Hematopoietic multipotent progenitor cell treated with erythropoietin and hydrocortisone succinate and interleukin-3 and kit ligand, for 6 days (in vitro differentiated cells): ENCODE measurements around the gene RBMS1.
A peak's percentile ranks its signal among the peaks of the same experiment; 100 is the strongest.

Experiments used
- DNase-seq: peaks from one replicate; pipeline ENCODE4 v3.0.0-alpha.2; 2015

RBMS1 gene, protein sequence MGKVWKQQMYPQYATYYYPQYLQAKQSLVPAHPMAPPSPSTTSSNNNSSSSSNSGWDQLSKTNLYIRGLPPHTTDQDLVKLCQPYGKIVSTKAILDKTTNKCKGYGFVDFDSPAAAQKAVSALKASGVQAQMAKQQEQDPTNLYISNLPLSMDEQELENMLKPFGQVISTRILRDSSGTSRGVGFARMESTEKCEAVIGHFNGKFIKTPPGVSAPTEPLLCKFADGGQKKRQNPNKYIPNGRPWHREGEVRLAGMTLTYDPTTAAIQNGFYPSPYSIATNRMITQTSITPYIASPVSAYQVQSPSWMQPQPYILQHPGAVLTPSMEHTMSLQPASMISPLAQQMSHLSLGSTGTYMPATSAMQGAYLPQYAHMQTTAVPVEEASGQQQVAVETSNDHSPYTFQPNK

DNA sequence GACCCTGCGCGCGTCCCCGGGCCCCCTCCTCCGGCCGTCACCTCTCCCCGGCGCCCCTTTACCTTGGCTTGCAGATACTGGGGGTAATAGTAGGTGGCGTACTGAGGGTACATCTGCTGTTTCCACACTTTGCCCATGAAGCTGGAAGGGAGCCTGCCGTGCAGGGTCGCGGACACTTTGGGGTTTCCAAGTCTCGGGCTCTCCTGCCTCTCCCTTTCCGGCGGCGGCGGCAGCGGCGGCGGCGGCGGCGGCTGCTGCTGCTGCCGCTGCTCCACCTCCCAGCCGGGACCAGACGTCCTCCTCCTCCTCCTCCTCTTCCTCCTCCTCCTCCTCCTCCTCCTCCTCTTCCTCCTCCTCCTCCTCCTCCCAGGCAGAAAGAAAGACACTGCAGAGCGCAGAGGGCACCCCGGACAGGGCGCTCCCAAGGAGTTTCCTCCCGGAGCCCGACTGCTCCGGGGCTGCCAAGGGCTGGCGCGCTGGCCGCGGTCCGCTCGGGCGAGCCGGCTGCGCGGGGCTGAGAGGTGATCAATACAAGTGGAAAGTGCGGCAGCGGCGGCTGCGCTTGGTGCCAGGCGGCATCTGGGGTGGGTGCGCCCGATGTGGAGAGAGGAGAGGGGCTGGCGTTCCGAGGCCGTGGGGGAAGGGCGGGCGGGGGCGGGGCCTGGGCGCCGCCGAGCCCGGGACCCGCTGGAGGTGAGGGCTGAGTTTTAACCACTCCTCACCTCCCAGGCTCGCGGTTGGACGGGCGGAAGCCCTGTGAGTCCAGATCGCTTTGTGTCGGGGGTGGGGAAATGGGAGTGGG is at the start of gene RBMS1:
Gene RBMS1, minus strand, starts transcription at position 581 of the 802 bp plus-strand sequence. Its CDS starts 444 bp downstream, at position 137.
- peak; percentile 50 for DNase-seq

DNA sequence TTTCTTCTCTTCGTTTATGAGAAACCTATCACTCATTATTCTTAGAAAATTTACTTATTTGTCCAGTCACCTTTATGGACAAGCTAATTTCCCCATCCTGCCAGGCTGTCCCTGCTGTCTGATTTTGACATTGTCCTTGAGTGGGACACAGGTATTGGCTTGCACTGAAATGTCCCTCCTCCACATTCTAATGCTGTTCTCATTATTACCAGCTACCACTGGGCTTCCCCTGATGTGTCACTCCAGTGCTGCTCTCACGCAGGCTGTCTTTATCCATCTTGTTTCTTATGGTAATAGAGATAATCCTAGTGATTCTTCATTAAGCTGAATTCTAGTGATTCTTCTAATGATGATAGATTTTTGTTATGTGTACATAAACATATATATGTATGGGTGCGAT is 48.1 kb upstream of the RBMS1 start:
- DNase-seq = no peak

DNA sequence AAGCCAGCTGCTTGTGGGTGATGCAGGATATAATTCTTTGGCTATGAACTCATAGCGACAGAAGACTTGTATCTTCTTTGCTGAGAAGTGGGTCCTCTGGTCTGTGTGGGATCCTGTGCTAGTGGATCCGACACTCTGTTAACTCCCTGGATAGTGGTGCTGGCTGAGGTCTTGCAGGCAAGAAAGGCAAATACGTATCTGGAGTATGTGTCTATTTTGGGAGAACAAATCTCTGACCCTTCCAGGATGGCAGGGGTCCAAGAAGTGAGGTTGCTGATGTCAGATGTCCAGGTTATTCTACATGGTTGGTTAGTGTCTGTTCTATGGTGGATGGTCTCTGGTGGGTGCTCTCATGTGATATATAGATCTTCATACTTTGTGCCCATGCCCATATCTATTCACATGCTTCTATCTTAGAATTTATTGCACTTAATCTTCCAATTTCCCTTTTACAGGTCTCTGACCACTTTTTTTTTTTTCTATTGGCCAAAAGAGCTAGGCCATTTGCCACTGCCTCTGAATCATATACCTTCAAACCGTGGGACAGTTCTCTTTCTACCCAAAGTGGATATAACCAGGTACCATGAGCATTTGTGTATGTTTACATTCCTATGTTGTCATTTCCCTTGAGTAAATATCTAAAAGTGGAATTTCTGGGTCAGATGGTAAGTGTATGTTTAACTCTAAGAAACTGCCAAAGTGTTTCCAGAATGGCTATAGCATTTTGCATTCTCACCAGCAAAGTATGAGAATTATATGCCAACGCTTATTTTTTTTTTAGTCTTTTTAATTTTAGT is 45.1 kb upstream of the RBMS1 start:
- DNase-seq = no peak

DNA sequence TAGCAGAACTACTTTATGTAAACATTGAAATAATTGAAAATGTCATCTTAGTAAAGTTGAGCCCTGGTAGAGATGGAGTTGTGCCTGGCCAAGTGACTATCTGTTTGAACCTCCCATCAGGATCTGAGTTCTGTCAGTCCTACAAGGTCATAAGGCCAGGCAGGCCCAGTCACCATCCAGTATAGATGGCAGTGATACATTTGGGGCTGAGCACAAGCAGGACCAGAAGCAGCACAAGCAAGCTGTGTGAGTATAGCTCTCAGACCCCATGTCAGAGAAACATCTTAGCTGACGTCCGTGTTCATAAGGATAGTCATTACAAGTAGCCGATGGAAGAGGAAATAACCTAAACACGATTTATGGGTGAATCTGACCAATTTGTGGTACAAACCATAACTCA is 44.5 kb upstream of the RBMS1 start:
- DNase-seq = no peak

DNA sequence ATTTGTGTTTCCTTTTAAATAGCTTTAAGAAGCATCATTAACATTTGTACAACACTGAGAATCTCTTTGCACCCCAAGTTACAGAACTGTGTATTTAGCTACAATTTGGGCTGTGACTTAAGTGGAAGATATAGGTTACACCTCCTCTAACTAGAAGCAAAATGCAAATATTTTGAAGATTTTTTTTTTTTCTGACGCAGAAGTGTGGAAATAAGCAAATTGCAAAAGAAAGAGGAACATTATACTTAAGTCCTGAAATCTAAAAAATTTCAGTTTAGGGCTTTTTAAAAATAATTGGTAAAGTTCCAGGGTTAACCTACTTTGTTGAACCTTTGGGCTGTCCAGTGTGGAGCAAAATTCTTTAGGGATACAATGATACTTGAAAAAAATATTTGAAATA is 41.4 kb upstream of the RBMS1 start:
- DNase-seq = no peak

DNA sequence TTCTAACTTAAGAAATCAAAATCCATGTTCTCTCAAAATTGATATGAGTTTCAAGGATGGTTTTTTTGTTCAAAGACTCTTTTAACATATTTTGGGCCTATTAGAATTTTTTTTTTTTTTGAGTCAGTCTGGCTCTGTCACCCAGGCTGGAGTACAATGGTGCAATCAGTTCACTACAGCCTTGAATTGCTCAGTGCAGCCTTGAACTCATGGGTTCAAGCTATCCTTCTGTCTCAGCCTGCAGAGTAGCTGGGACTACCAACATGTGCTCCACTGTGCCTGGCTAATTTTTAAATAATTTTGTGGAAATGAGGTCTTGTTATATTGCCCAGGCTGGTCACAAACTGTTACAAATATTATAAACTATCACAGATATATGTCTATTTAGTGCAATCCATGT is 40.6 kb upstream of the RBMS1 start:
- DNase-seq = no peak

DNA sequence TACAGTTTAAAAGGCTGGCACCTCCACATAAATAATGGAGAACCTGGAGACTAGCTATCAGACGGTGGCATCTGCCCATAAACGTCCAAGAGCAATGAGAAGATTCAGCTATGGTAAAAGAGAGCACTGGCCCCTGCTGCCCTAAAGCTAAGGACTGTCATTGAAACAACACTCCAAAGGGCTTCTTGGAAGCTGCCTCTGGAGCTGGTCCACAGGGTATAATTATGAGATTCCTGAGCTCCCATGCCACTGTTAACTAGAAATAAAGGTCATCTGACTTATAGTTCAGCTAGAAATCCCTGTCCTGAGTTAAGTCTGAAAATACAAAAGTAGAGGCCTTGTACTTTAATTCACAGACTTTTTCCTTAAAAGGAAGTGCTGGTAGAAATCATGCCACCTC is 39.9 kb upstream of the RBMS1 start:
- no peak for DNase-seq

DNA sequence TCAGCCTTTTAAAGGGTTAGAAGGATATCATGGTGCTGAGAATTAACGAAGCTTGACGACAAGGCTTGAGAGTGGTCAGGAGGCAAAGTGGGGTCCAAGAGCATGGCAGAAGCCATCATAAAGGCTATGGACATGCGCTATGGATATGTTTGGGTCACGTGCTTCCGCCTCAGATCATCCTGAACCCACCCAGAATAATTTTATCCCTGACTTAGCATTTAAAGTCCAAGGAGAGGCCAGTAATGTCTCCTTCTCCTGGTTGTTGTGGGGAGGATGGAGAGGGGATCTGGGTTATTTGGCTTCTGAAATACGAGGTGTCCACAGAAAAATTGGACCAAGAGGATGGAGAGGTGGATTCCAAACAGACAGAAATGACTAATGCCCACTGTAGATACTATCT is 38.8 kb upstream of the RBMS1 start:
- no peak for DNase-seq

DNA sequence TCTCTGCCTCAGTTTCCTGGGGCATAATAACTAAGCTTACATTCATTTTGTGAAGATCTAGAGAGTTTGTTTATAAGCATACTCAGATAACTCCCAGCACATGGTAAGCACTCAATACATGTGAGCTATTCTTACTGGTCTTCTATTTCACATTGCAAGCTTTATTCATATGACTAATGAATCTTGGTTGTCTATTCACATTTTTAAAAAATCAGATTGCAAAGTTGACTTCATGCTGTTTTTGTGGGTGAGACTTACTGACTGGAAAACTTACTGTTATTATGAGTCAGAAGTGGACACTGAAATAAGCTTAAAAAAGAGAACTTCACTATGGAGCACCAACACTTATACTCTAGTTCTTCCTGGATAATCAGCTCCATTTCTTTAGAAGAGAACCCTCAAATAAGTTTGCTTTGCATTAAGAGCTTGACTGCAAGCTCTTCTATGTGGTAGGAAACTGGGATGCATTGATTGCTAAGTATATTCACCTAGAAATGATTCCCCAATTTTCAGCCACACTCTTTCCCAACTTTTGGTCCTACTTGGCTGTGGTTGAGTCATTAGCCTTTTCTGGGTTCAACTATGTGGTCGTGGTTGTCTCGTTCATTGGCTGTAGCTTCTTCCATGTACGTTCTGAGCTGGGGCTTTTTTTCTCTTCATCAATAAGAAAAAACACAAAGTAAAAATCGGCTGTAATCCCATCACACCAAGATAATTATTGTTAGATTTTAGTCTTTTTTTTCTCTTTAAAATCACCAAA is 29.5 kb upstream of the RBMS1 start:
- DNase-seq = no peak

DNA sequence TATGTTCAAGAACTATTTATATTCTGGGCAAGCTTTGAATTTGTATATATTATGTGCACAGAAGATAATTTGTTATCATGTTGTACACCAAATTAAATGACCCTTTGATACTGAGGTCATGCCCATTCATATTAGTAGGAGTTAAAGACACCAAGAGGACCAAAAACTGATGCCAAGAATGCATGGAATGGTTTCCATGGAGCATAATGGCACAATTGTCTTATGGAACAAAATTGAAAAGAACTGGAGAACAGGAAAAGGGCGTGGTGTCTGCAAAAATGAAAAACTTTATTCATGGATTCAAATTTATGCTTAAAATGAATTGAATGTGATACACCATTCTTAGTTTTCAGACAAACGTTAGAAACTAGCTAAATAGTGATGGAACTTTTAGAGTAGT is 24.1 kb upstream of the RBMS1 start:
- no peak for DNase-seq

DNA sequence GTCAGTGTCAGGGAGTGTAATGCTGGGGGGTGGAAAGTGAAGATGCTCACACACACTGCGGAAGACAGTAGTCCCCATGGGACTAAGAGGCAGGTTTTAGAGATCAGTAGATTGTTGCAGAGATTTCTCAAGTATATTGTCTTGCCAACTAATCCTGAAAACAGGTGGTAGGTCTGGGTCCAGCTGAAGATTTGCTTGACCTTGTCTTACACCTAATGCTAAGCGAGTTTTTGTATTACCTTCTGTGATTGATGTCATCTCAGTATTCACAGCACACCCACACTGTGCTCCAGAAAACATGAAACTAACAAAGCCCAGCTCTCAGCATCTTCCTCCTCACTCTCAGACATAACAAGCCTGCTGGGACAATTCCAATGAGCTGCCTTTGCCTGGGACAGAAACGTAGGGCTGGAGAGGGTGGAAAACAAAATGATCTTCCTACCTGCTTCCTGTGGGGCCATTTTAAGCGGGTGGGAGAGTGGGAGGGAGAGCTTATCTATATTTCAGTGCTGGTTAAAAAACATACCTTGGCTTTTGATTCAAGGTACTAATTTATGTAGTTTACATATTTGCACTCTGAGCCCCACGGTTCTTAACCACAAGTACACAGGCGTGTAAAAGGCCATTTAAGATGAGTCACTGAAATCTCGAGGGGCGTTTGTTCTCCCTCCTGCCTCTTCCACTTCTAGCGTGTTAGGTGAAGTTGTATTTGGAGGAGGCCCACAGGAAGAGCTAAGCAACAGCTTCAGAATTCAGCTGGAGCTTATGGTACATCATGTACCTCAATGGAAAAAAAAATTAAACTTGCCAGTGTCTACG is 23.1 kb upstream of the RBMS1 start:
- DNase-seq = no peak

DNA sequence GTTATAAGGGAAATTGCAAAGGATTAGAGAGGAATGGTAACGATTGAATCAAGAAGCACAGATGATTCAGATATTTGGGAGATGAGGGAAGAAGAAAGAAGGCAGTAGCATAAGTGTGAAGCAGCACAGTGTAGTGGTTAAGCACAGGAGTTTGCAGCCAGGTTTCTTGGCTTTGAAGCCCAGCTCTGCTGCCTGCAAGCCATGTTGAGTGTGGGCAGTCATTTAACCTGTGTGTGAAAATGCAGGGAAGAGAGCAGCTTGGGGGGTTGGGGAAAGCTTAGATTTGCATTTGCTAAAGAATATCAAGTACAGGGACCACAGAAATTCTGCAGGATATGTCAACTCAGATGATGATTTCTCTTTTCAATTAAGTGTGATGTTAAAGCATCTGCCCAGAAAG is 21.5 kb upstream of the RBMS1 start:
- DNase-seq = no peak

DNA sequence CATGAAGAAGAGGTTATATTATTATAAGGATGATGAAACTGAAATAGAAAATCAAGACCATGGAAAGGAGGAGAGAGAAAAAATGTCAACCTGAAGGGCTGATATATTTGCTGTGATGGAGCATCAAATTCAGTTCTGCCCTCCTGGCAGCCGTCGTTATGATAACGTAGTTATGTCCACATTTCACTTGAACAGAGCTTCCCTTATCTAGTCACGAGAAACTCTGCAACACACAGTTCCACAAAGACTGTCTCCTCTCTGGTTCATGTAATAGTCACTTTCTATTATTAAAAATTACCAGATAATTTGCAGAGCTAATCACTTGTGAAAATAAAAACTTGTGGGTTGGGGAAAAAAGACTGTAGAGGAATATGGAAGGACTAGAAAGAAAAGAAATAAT is 19.5 kb upstream of the RBMS1 start:
- no peak for DNase-seq

DNA sequence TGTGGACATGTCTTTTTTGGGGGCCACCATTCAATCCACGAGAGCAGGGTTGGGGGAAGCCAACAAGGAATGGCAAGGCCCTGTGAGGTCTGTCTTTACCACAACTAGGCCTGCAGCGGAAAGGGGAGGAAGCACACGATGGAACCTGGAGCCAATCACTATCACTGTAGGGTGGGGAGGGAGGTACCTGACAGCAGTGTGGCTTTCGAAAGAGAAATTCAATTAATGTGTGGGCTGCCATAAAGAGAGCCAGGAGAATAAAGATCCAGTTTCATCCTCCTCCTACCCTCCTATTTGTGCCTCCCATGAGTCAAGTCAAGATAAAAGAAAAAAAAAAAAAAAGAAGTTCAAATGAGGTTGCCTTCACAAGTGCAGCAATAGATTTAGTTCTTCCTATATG is 18.9 kb upstream of the RBMS1 start:
- DNase-seq = no peak

DNA sequence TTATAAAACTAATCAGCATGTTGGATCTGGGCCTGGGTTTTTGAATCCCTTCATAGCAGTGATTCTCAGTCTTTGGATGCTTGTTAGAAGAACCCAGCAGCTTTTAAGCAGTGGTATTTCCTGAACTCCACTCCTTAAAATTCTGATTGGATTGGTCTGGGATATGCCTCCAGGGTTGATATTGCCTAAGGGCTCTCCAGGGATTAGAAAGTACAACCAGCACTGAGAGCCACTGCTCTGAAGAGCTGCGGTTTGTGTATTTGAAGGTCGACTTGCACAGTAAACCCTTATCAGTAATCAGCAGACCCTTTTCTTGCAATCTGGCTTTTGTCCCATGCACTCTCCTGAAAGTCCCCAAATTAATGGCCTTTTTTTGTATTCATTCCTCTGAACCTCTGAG is 17.0 kb upstream of the RBMS1 start:
- DNase-seq = peak; percentile 57

DNA sequence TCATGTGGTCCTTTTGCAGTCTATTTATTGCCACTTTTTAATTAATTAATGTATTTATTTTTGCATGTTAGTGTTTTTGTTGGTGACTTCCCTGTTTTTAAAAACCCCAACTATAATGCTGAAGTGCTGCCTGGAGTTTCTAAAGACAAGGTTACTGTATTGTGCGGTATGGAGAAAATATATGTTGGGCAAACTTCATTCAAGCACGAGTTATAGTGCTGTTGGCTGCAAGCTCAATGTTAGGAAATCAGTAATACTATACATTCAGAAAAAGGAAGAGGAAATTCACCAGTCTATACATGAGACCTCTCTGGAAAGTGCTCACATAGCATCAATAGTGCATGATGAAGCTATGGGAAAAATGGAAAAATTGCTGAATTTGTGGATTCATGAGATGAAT is 15.4 kb upstream of the RBMS1 start:
- DNase-seq = no peak

DNA sequence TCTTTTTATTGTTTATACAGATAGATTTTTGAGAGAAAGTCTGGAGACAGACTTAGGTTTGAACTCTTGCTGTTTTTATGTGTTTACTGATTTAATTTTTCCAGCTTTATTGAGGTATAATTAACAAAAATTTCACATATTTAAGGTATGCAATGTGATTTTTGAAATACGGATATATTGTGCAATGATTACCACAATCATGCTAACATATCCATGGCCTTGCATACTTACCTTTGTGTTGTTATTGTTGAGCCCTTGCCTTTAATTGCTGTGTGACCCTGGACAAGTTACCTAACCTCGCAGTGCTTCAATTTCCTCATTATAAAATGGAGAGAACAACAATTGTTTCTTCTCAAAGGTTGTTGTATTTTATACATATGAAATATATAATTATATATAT is 13.9 kb upstream of the RBMS1 start:
- no peak for DNase-seq

DNA sequence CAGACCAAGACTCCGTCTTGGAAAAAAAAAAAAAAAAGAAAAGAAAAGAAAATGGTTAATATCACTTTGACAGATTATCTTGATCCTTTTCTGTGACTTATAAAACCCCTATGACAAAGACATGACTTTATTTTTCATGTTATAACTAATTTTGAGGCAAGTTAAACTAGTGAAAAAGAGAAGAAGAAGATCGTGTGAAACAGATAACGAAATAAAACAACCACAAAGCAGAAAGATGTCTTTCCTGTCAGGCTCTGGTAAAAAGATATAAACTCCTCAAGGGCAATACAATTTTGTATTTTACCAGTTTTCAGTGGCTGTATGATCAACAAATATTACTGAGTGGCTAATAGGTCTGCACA is 13.4 kb upstream of the RBMS1 start:
- no peak for DNase-seq

DNA sequence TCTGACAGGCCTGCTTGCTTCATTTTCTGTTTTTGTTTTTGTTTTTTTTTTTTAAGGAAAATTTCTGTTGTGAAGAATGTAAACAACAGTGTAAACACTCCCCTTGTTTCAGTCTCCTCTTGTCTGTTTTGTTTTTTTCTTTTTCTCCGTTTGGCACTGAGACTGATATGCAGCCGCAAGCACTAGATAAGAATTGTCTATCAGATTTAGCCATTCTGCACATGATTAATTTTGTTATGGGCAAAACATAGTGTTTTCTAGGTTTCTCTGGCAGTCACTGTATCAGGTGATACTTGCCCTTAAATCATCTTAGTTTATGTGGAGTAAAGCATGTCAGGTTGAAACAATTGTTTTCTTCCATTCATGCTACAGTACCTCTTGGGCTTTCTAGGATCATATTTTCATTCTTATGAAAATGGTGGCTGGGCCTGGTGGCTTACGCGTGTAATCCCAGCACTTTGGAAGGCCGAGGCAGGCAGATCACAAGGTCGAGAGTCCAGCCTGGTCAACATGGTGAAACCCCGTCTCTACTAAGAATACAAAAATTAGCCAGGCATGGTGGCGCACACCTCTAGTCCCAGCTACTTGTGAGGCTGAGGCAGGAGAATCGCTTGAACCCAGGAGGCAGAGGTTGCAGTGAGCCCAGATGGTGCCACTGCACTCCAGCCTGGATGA is 12.9 kb upstream of the RBMS1 start:
- no peak for DNase-seq

DNA sequence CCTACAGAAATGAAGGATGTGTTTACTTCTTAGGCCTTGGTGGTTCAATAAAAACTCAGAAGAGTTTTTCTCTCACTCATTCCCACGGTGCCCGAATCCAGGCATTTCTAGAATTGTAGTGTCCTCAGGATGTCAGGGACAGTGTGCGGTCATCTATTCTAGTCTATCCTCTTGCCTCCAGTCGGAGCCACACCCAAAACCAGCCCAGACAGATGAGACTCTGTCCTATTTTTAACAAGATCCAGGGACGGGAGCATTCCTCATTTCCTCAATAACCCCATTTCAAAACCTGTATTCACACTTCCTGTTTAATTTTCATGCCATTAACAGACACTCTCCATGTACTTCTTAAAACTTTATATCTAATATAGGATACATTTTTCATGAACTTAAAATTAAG is 11.6 kb upstream of the RBMS1 start:
- no peak for DNase-seq

DNA sequence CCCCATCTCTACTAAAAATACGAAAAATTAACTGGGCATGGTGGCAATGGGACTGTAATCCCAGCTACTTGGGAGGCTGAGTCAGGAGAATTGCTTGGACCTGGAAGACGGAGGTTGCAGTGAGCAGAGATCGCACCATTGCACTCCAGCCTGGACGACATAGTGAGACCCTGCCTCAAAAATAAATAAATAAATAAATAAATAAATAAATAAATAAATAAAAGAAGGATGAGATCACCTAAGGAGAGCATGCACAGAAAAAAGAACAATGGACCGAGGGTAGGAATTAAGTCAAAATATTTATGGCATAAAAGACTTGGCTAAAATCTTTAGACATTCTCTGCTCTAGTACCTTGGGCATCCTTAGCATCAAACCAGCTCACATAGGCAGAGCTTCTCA is 8.9 kb upstream of the RBMS1 start:
- no peak for DNase-seq
